ENCODE results near the gene CAMK2A.
"Not testable (repeated sequence)": the region's sequence is repeated elsewhere in the genome, so short reads cannot be mapped to it uniquely, and the experiment has no call there.

The CAMK2A gene

GRCh38 chr5:150253416-150254208 is 36.0 kb downstream of the CAMK2A start:
- DNase-seq: no peak

GRCh38 chr5:150252489-150252888 is 37.1 kb downstream of the CAMK2A start:
- no peak for DNase-seq

- DNase-seq: no peak
Observed at GRCh38 chr5:150251504-150251903, 38.1 kb downstream of the CAMK2A start.

- no peak for DNase-seq
Observed at GRCh38 chr5:150249744-150250143, 39.8 kb downstream of the CAMK2A start.

- no peak for DNase-seq
Observed at GRCh38 chr5:150248946-150249345, 40.6 kb downstream of the CAMK2A start.

- DNase-seq: not testable (repeated sequence)
Observed at GRCh38 chr5:150248493-150248892, 41.1 kb downstream of the CAMK2A start.

GRCh38 chr5:150247726-150248125 is 41.8 kb downstream of the CAMK2A start:
- no peak for DNase-seq

- DNase-seq: no peak
Observed at GRCh38 chr5:150246835-150247234, 42.7 kb downstream of the CAMK2A start.

- no peak for DNase-seq
Observed at GRCh38 chr5:150246429-150246828, 43.1 kb downstream of the CAMK2A start.

GRCh38 chr5:150245808-150246207 is 43.8 kb downstream of the CAMK2A start:
- no peak for DNase-seq

- no peak for DNase-seq
Observed at GRCh38 chr5:150245111-150245789, 44.3 kb downstream of the CAMK2A start.

GRCh38 chr5:150244209-150244608 is 45.4 kb downstream of the CAMK2A start:
- DNase-seq: no peak

- DNase-seq: no peak
Observed at GRCh38 chr5:150243590-150243989, 46.0 kb downstream of the CAMK2A start.

- no peak for DNase-seq
Observed at GRCh38 chr5:150242251-150242894, 47.2 kb downstream of the CAMK2A start.

GRCh38 chr5:150241298-150242160 is 48.0 kb downstream of the CAMK2A start:
- DNase-seq: no peak

GRCh38 chr5:150239794-150240122 is 49.8 kb downstream of the CAMK2A start:
- no peak for DNase-seq

- no peak for DNase-seq
Observed at GRCh38 chr5:150239099-150239793, 50.3 kb downstream of the CAMK2A start.

GRCh38 chr5:150238646-150239045 is 50.9 kb downstream of the CAMK2A start:
- no peak for DNase-seq

- no peak for DNase-seq
Observed at GRCh38 chr5:150236981-150237754, 52.4 kb downstream of the CAMK2A start.

- DNase-seq: no peak
Observed at GRCh38 chr5:150236313-150236712, 53.3 kb downstream of the CAMK2A start.

GRCh38 chr5:150235500-150235854 is 54.1 kb downstream of the CAMK2A start:
- no peak for DNase-seq
